GM12878 (cell line): ENCODE measurements around the gene NUP107. TPM values are rescaled to one million over a fixed set of nuclear protein-coding genes. Genes with fewer than 3 reads are reported as not detected.

Source experiments
- ATAC-seq: fragments of 200-7000 bp; cut with Tn5 transposase; 3 replicates; pipeline ENCODE4 v1.9.1; 2020; ENCODE audit warnings: mild to moderate bottlenecking, moderate library complexity
- BruUV-seq: library from RNA; stranded (reverse); fragments of 400-500 nt; replicated peaks from 2 replicates; lab custom pipeline; 2021; lab: Mats Ljungman, UMichigan
- CTCF ChIA-PET: fragments of 300-600 bp; sonication (Branson Sonifier 250); formaldehyde crosslinking; extraction: SDS; loops from one replicate; lab custom pipeline; 2021; ENCODE audit warnings: inconsistent platforms; lab: Yijun Ruan, JAX
- POLR2A ChIA-PET: fragments of 350-600 bp; formaldehyde crosslinking; extraction: SDS; loops from one replicate; lab custom pipeline; 2021; ENCODE audit warnings: inconsistent platforms; lab: Charles Lee
- RAD21 ChIA-PET: fragments of 300-600 bp; sonication (Branson Sonifier 250); formaldehyde crosslinking; loops from one replicate; lab custom pipeline; 2023; ENCODE audit warnings: antibody characterized with exemption; ENCODE audit not compliant: unreplicated experiment; lab: Charles Lee
- SMC1A ChIA-PET: fragments of 300-600 bp; sonication (Branson Sonifier 250); formaldehyde crosslinking; loops from one replicate; lab custom pipeline; 2023; ENCODE audit not compliant: unreplicated experiment, uncharacterized antibody; lab: Charles Lee
- DNase-seq: peaks from one replicate; pipeline ENCODE4 v3.0.0-alpha.2; 2011; ENCODE audit warnings: low read depth, low spot score
- FAIRE-seq: peaks from 3 replicates; lab custom pipeline; 2011; peaks lifted over from hg19 to GRCh38; lab: Jason Lieb, UNC
- H2AFZ ChIP-seq: 2 replicates; pipeline ENCODE4 v1.6.0; 2011; ENCODE audit warnings: low read depth, low read length, control low read depth; ENCODE audit not compliant: control insufficient read depth
- H3K27ac ChIP-seq: 2 replicates; pipeline ENCODE4 v1.5.1; 2011; ENCODE audit warnings: control low read depth; ENCODE audit not compliant: control insufficient read depth, insufficient read depth
- H3K27me3 ChIP-seq, 2 experiments: replicated peaks in 1 of 2; 2 replicates each; pipeline versions ENCODE4 v1.6.0 to v1.6.1; 2011; ENCODE audit warnings: low read length in 1 of 2; ENCODE audit not compliant: control insufficient read depth in 2 of 2, insufficient read depth in 2 of 2
- H3K36me3 ChIP-seq, 2 experiments: 2 replicates each; pipeline ENCODE4 v1.5.1; 2011; ENCODE audit warnings: low read length in 1 of 2; ENCODE audit not compliant: control insufficient read depth in 2 of 2, insufficient read depth in 2 of 2
- H3K4me1 ChIP-seq: 2 replicates; pipeline ENCODE4 v1.6.1; 2011; ENCODE audit warnings: mild to moderate bottlenecking, low read length, moderate library complexity, mixed read lengths; ENCODE audit not compliant: control insufficient read depth, insufficient read depth
- H3K4me2 ChIP-seq: 2 replicates; pipeline ENCODE4 v1.6.0; 2011; ENCODE audit warnings: control low read depth; ENCODE audit not compliant: control insufficient read depth, insufficient read depth
- H3K4me3 ChIP-seq: fragments of 200-600 bp; sonication (generic); 2 replicates; pipeline ENCODE4 v1.5.1; 2016
- H3K79me2 ChIP-seq: 2 replicates; pipeline ENCODE4 v1.6.0; 2011; ENCODE audit warnings: low read length; ENCODE audit not compliant: control insufficient read depth, insufficient read depth
- H3K9ac ChIP-seq: 2 replicates; pipeline ENCODE4 v1.8.0; 2011; ENCODE audit warnings: low read length, control low read depth, mixed read lengths; ENCODE audit not compliant: control insufficient read depth, insufficient read depth
- H3K9me3 ChIP-seq: replicated peaks from 3 replicates; pipeline ENCODE4 v1.5.1; 2011; ENCODE audit warnings: mild to moderate bottlenecking, low read length; ENCODE audit not compliant: control insufficient read depth, insufficient read depth
- H4K20me1 ChIP-seq: 2 replicates; pipeline ENCODE4 v1.6.0; 2011; ENCODE audit not compliant: control insufficient read depth, insufficient read depth
- CREM ChIP-seq: IDR thresholded peaks from 2 replicates; pipeline ENCODE4 v1.6.1; 2014; ENCODE audit warnings: antibody characterized with exemption, low read depth
- ETV6 ChIP-seq, 2 experiments: fragments of 450-650 bp in 1 of 2; IDR thresholded peaks in 1 of 2; conservative IDR thresholded peaks in 1 of 2; 2 replicates each; pipeline ENCODE4 v1.6.1; 2014; ENCODE audit warnings: antibody characterized with exemption in 1 of 2, borderline replicate concordance in 1 of 2, low read depth in 1 of 2, mild to moderate bottlenecking in 1 of 2, moderate library complexity in 1 of 2
- KAT2A ChIP-seq: conservative IDR thresholded peaks from 2 replicates; pipeline ENCODE4 v1.6.1; 2011; ENCODE audit warnings: low read depth, low read length; ENCODE audit not compliant: control insufficient read depth
- LARP7 ChIP-seq: fragments of 450-650 bp; IDR thresholded peaks from 2 replicates; pipeline ENCODE4 v1.6.1; 2017; ENCODE audit warnings: mild to moderate bottlenecking
- MXI1 ChIP-seq: fragments of 150-350 bp; IDR thresholded peaks from 2 replicates; pipeline ENCODE4 v1.6.1; 2011; ENCODE audit warnings: low read depth, mild to moderate bottlenecking, inconsistent platforms, low read length, improper control_type of control experiment
- RELB ChIP-seq: fragments of 450-650 bp; IDR thresholded peaks from 2 replicates; pipeline ENCODE4 v1.6.1; 2017; ENCODE audit warnings: low read depth, mild to moderate bottlenecking, moderate library complexity
- SIX5 ChIP-seq: IDR thresholded peaks from 2 replicates; pipeline ENCODE4 v1.6.1; 2011; ENCODE audit warnings: mild to moderate bottlenecking, low read depth, low read length, moderate library complexity; ENCODE audit not compliant: severe bottlenecking
- SMAD5 ChIP-seq: IDR thresholded peaks from 2 replicates; pipeline ENCODE4 v1.6.1; 2016; ENCODE audit warnings: antibody characterized with exemption, low read depth
- TBL1XR1 ChIP-seq: IDR thresholded peaks from 2 replicates; pipeline ENCODE4 v1.6.1; 2012; ENCODE audit warnings: low read depth, low read length, improper control_type of control experiment
- TCF12 ChIP-seq: IDR thresholded peaks from 2 replicates; pipeline ENCODE4 v1.6.1; 2011; ENCODE audit warnings: low read depth, mild to moderate bottlenecking, low read length
- ZNF217 ChIP-seq: fragments of 450-650 bp; IDR thresholded peaks from 2 replicates; pipeline ENCODE4 v1.6.1; 2017; ENCODE audit warnings: antibody characterized with exemption, mild to moderate bottlenecking
- ZNF274 ChIP-seq: IDR thresholded peaks from one replicate; pipeline ENCODE4 v1.8.0; 2011; ENCODE audit not compliant: insufficient read length, insufficient read depth
- WGBS: methylation state at CpG from one replicate; pipeline ENCODE4 v1.1.6; 2016; ENCODE audit warnings: low lambda C conversion rate; ENCODE audit not compliant: insufficient replicate concordance, insufficient coverage; ENCODE audit errors: missing lambda C conversion rate; 5-methylcytosine and 5-hydroxymethylcytosine counted together
- in situ Hi-C: fragments of 300-500 bp; cut with MboI; formaldehyde crosslinking; loops from 9 replicates; pipeline ENCODE4 v1.14.3; 2018; ENCODE audit warnings: mixed read lengths
- intact Hi-C: fragments of 100-400 bp; cut with micrococcal nuclease; formaldehyde crosslinking; loops from one replicate; pipeline ENCODE4 v1.14.2; 2022; ENCODE audit not compliant: unreplicated experiment
- polyA plus RNA-seq, 11 experiments: library from polyadenylated mRNA; depleted of rRNA in 4 of 11; unstranded in 6 of 11; stranded (reverse) in 5 of 11; fragments of >200 nt; fragmentation: Nextera tagmentation in 4 of 11; fragmentation: Illumina TruSeq in 1 of 11; extraction: Ambion mirVana in 4 of 11; extraction: Trizol in 1 of 11; gene quantifications; 1 replicate in 1 of 11; 2 replicates in 10 of 11; pipeline versions ENCODE4 v1.2.1 to v1.2.3, GENCODE V29; 2011 to 2016; ENCODE audit warnings: inconsistent platforms in 2 of 11, missing spikeins in 2 of 11, low read depth in 1 of 11
- total RNA-seq, 4 experiments: library from RNA; depleted of rRNA in 3 of 4; stranded (reverse); fragments of >200 nt in 3 of 4; fragmentation: Illumina TruSeq in 1 of 4; extraction: Trizol in 1 of 4; gene quantifications; 2 replicates each; pipeline versions ENCODE4 v1.2.1 to v1.2.3, GENCODE V29; 2013 to 2021
- TF ChIP-seq, protein P1 (sequence below): fragments of 450-650 bp; IDR thresholded peaks from 2 replicates; pipeline ENCODE4 v1.6.1; 2017; ENCODE audit warnings: mild to moderate bottlenecking, moderate library complexity
- TF ChIP-seq, protein P2 (sequence below), 3 experiments: IDR thresholded peaks in 2 of 3; conservative IDR thresholded peaks in 1 of 3; 2 replicates each; pipeline ENCODE4 v1.5.1; 2011; ENCODE audit warnings: low read depth in 3 of 3, low read length in 3 of 3, mild to moderate bottlenecking in 3 of 3, control low read depth in 2 of 3, moderate library complexity in 2 of 3, inconsistent platforms in 1 of 3, mixed read lengths in 1 of 3; ENCODE audit not compliant: control insufficient read depth in 2 of 3, insufficient read depth in 1 of 3; ENCODE audit errors: extremely low read depth in 1 of 3

NUP107 gene
- total and polyA plus RNA-seq, 10 of the 15 experiments (the other 5 are each of a cell fraction or from before 2014, with no cell fraction given) = 73.4 to 132 (median 92.4) TPM

DNA sequence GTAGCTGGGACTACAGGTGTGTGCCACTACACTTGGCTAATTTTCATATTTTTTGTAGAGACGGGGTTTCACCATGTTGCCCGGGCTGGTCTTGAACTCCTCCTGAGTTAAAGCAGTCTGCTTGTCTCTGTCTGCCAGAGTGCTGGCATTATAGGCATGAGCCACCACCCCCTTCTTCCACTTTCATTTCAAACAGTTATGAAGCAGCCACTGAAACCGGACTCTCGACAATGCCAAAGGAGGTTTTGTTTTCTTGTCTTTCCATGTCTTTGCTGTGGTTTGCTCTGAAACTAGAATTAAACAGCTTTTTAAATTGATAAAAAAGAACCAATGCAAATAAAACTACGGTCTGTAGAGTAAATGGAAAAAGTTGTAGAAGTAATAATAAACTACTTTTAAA, 45.6 kb upstream of the NUP107 start (continued):
- TF ChIP-seq, protein P1, sequence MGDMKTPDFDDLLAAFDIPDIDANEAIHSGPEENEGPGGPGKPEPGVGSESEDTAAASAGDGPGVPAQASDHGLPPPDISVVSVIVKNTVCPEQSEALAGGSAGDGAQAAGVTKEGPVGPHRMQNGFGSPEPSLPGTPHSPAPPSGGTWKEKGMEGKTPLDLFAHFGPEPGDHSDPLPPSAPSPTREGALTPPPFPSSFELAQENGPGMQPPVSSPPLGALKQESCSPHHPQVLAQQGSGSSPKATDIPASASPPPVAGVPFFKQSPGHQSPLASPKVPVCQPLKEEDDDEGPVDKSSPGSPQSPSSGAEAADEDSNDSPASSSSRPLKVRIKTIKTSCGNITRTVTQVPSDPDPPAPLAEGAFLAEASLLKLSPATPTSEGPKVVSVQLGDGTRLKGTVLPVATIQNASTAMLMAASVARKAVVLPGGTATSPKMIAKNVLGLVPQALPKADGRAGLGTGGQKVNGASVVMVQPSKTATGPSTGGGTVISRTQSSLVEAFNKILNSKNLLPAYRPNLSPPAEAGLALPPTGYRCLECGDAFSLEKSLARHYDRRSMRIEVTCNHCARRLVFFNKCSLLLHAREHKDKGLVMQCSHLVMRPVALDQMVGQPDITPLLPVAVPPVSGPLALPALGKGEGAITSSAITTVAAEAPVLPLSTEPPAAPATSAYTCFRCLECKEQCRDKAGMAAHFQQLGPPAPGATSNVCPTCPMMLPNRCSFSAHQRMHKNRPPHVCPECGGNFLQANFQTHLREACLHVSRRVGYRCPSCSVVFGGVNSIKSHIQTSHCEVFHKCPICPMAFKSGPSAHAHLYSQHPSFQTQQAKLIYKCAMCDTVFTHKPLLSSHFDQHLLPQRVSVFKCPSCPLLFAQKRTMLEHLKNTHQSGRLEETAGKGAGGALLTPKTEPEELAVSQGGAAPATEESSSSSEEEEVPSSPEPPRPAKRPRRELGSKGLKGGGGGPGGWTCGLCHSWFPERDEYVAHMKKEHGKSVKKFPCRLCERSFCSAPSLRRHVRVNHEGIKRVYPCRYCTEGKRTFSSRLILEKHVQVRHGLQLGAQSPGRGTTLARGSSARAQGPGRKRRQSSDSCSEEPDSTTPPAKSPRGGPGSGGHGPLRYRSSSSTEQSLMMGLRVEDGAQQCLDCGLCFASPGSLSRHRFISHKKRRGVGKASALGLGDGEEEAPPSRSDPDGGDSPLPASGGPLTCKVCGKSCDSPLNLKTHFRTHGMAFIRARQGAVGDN = no peak
- TF ChIP-seq ETV6 (conservative IDR thresholded peaks at IDR 0.05 in 1 of 2, IDR thresholded peaks at IDR 0.05 in 1 of 2; ENCODE audit: borderline replicate concordance in 1 of 2, low read depth in 1 of 2) (peak in 1 of 2 experiments; percentile 83; a peak in 2 of 4 replicates), ZNF274 (no peak), TCF12 (no peak), LARP7 (no peak)

- RAD21 ChIA-PET = no interaction called here
- SMC1A ChIA-PET = interaction anchor here (1.5 to 1.8 kb wide), 3 partner anchors 8 to 287 kb away, joined by 4 to 7 read pairs (median 4); no protein-coding TSS in a partner anchor
- Histone ChIP-seq H3K27me3 (no peaks in the 10 kb centered on the region), H3K36me3 (peaks cover 0 to 19% of the 10 kb centered on the region in 2 experiments; a peak in 3 of 4 replicates), H3K79me2 (peaks cover 70% of the 10 kb centered on the region), H3K4me2 (no peak overlapping the region), H2AFZ (no peak overlapping the region), H3K4me1 (peaks cover 4% of the 10 kb centered on the region; the same call in 1 of the 2 replicates), H3K27ac (no peak overlapping the region), H3K4me3 (no peak overlapping the region), H4K20me1 (peaks cover 3% of the 10 kb centered on the region; the same call in 1 of the 2 replicates), H3K9ac (no peak overlapping the region), H3K9me3 (no peaks in the 10 kb centered on the region)
- in situ Hi-C loops (no loop called here), intact Hi-C loops (no loop called here)
- no TSS peak for BruUV-seq
- ATAC-seq = no peak
- CTCF ChIA-PET = interaction anchor here (1.4 kb wide), 1 partner anchor 16 kb away, joined by 4 read pairs; no protein-coding TSS in a partner anchor
- no peak for DNase-seq
- POLR2A ChIA-PET = interaction anchor here (0.6 kb wide), 1 partner anchor 17 kb away, joined by 3 read pairs; no protein-coding TSS in a partner anchor
- no peak for FAIRE-seq
- 92% methylated on average over 5 of the region's 5 CpGs for WGBS
- TF ChIP-seq ZNF217 (no peak), KAT2A (no peak), MXI1 (no peak), SMAD5 (no peak), SIX5 (no peak), CREM (no peak), ZNF274 (no peak), RELB (no peak), TBL1XR1 (no peak)
- TF ChIP-seq, protein P2, sequence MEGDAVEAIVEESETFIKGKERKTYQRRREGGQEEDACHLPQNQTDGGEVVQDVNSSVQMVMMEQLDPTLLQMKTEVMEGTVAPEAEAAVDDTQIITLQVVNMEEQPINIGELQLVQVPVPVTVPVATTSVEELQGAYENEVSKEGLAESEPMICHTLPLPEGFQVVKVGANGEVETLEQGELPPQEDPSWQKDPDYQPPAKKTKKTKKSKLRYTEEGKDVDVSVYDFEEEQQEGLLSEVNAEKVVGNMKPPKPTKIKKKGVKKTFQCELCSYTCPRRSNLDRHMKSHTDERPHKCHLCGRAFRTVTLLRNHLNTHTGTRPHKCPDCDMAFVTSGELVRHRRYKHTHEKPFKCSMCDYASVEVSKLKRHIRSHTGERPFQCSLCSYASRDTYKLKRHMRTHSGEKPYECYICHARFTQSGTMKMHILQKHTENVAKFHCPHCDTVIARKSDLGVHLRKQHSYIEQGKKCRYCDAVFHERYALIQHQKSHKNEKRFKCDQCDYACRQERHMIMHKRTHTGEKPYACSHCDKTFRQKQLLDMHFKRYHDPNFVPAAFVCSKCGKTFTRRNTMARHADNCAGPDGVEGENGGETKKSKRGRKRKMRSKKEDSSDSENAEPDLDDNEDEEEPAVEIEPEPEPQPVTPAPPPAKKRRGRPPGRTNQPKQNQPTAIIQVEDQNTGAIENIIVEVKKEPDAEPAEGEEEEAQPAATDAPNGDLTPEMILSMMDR (IDR thresholded peaks at IDR 0.05 in 2 of 3, conservative IDR thresholded peaks at IDR 0.05 in 1 of 3; ENCODE audit: control insufficient read depth in 2 of 3, extremely low read depth in 1 of 3, insufficient read depth in 1 of 3, low read depth in 3 of 3, low read length in 3 of 3) = no peak
Observed at GRCh38 chr12:68646484-68646883, 40.3 kb upstream of the NUP107 start.
